Measurements from ENCODE around the gene NOB1. TPM values are rescaled to one million over a fixed set of nuclear protein-coding genes. Genes with fewer than 3 reads are reported as not detected.
A peak's percentile ranks its signal among the peaks of the same experiment; 100 is the strongest.

NOB1 gene
- total and polyA plus RNA-seq, 9 of the 15 experiments (the other 6 are each of a cell fraction or from before 2014, with no cell fraction given), result 42.4 to 148 (median 116) TPM

GRCh38 chr16:69798466-69798865 lies 43.7 kb upstream of the NOB1 start:
- H3K4me3 ChIP-seq, result no peak overlapping the region
- H3K79me2 ChIP-seq (ENCODE audit: control insufficient read depth, insufficient read depth, low read length), result no peaks in the 10 kb centered on the region
- no peak overlapping the region for H3K27ac ChIP-seq (ENCODE audit: extremely low read depth, low read depth, low read length)
- BruUV-seq (replicated peaks), result no TSS peak
- H3K9me1 ChIP-seq (ENCODE audit: control insufficient read depth, insufficient read depth, low read length), result peaks cover 5% of the 10 kb centered on the region
- no peak overlapping the region for H2AFZ ChIP-seq (ENCODE audit: low read depth, low read length)
- intact Hi-C loops (cut with micrococcal nuclease) (loop anchor here (5.0 to 10.0 kb wide), 2 partner anchors 59 to 296 kb away; no protein-coding TSS in a partner anchor), in situ Hi-C loops (cut with MboI) (no loop called here)
- WGBS (ENCODE audit: insufficient coverage, low coverage, missing lambda C conversion rate), result 59% methylated on average over 6 of the region's 8 CpGs
- DNase-seq (ENCODE audit: extremely low read depth in 1 of 4, low spot score in 3 of 4) (no peak), FAIRE-seq (no peak), ATAC-seq (no peak)
- H3K27me3 ChIP-seq (ENCODE audit: control insufficient read depth in 2 of 2, insufficient read depth in 2 of 2, low read length in 2 of 2), result no peaks in the 10 kb centered on the region
- no peaks in the 10 kb centered on the region for H3K9me3 ChIP-seq (replicated peaks; ENCODE audit: control insufficient read depth, insufficient read depth, low read depth, low read length)
- H3K36me3 ChIP-seq (ENCODE audit: control insufficient read depth, insufficient read depth, low read length), result peaks cover 18% of the 10 kb centered on the region; the same call in 1 of the 3 replicates
- H4K20me1 ChIP-seq (replicated peaks; ENCODE audit: control insufficient read depth, insufficient read depth, low read length), result peaks cover 8% of the 10 kb centered on the region
- CTCF ChIA-PET (ENCODE audit: low intra/inter-chr PET ratio), result interaction anchor here (1.5 kb wide), 1 partner anchor 139 kb away, joined by 4 read pairs; no protein-coding TSS in a partner anchor
- POLR2A ChIA-PET, result no interaction called here
- H3K4me1 ChIP-seq (replicated peaks in 1 of 2; ENCODE audit: control insufficient read depth in 2 of 2, insufficient read depth in 2 of 2, low read length in 2 of 2), result no peaks in the 10 kb centered on the region; a peak in 1 of 5 replicates
- no peak for TF ChIP-seq RBFOX2 (IDR thresholded peaks at IDR 0.05; ENCODE audit: low read depth, low read length)
- peak in 2 of 3 experiments; percentile 5 to 23; a peak in 1 of 6 replicates for TF ChIP-seq CTCF (IDR thresholded peaks at IDR 0.05 in 2 of 3, conservative IDR thresholded peaks at IDR 0.05 in 1 of 3; ENCODE audit: insufficient read depth in 2 of 3, low read depth in 1 of 3, low read length in 3 of 3)
- 0 out of 4 replicates have a peak, but pooled peaks of 1 of the 2 experiments have one; percentile 8 for TF ChIP-seq RAD21 (CRISPR knock-in tag; conservative IDR thresholded peaks at IDR 0.05 in 1 of 2, IDR thresholded peaks at IDR 0.05 in 1 of 2)
- no peak overlapping the region for H3K4me2 ChIP-seq (ENCODE audit: insufficient read depth, low read length)
- no peak overlapping the region for H3K9ac ChIP-seq (ENCODE audit: insufficient read depth in 1 of 2, low read depth in 2 of 2, low read length in 2 of 2)

Data from K562 (cell line).